Tibial nerve (tissue), 4 donors: ENCODE measurements around the gene DOC2A. TPM values are rescaled to one million over a fixed set of nuclear protein-coding genes. Genes with fewer than 3 reads are reported as not detected.

Experiments used
- DNase-seq, 2 donors: peaks; one replicate each; pipeline ENCODE4 v3.0.0-alpha.2; 2019; ENCODE audit warnings: low spot score in 2 of 2
- H3K27ac ChIP-seq, 4 donors: fragments of 200-600 bp; sonication (generic) in 3 of 4; one replicate each; pipeline ENCODE4 v1.5.1; 2017 to 2019; ENCODE audit warnings: mild to moderate bottlenecking in 1 of 4
- H3K27me3 ChIP-seq, 2 donors: fragments of 200-600 bp; sonication (generic) in 1 of 2; one replicate each; pipeline versions ENCODE4 v1.5.1 to v1.6.0; 2017 to 2019
- H3K36me3 ChIP-seq, 3 donors: fragments of 200-600 bp; sonication (generic); one replicate each; pipeline ENCODE4 v1.5.1; 2018 to 2019
- H3K4me1 ChIP-seq, 4 donors: fragments of 200-600 bp; sonication (generic) in 3 of 4; one replicate each; pipeline ENCODE4 v1.5.1; 2017 to 2019
- H3K4me3 ChIP-seq, 4 donors: fragments of 200-600 bp; sonication (generic) in 3 of 4; one replicate each; pipeline ENCODE4 v1.5.1; 2017 to 2019; ENCODE audit warnings: mild to moderate bottlenecking in 1 of 4, moderate library complexity in 1 of 4
- H3K9me3 ChIP-seq, 4 donors: fragments of 200-600 bp; sonication (generic) in 3 of 4; one replicate each; pipeline ENCODE4 v1.5.1; 2017 to 2019
- CTCF ChIP-seq, 5 experiments: fragments of 200-600 bp in 3 of 5; fragments of 450-650 bp in 2 of 5; sonication (generic) in 3 of 5; IDR thresholded peaks; one replicate each; pipeline ENCODE4 v1.5.1; 2016 to 2019; ENCODE audit warnings: antibody characterized with exemption in 5 of 5, mild to moderate bottlenecking in 3 of 5, moderate library complexity in 2 of 5
- EP300 ChIP-seq, 2 donors: sonication (generic); formaldehyde crosslinking; IDR thresholded peaks; one replicate each; pipeline ENCODE4 v1.6.1; 2017; ENCODE audit warnings: antibody characterized with exemption in 2 of 2, mild to moderate bottlenecking in 1 of 2
- POLR2A ChIP-seq, 2 donors: fragments of 450-650 bp; IDR thresholded peaks; one replicate each; pipeline ENCODE4 v1.6.1; 2017; ENCODE audit warnings: antibody characterized with exemption in 2 of 2, mild to moderate bottlenecking in 2 of 2, moderate library complexity in 2 of 2
- WGBS, 2 donors: methylation state at CpG; one replicate each; pipeline ENCODE4 v1.1.5; 2018; 5-methylcytosine and 5-hydroxymethylcytosine counted together
- total RNA-seq, 4 donors: library from RNA; depleted of rRNA; stranded (reverse); fragments of >200 nt; gene quantifications; one replicate each; pipeline ENCODE4 v1.1.0, GENCODE V29; 2016

DOC2A gene
- total RNA-seq, 4 donors from 2014 or later: 0.44 to 4.2 (median 1.7) TPM

GRCh38 chr16:30009085-30009862 is 1.6 kb downstream of the DOC2A start:
- H3K4me3 ChIP-seq: no peak overlapping the region
- no peak for DNase-seq
- TF ChIP-seq CTCF (IDR thresholded peaks at IDR 0.05) (no peak), POLR2A (IDR thresholded peaks at IDR 0.05) (no peak), EP300 (IDR thresholded peaks at IDR 0.05) (no peak)

GRCh38 chr16:30007378-30007895 is 3.4 kb downstream of the DOC2A start:
- no peak overlapping the region for H3K4me3 ChIP-seq
- H3K27ac ChIP-seq: no peak overlapping the region
- DNase-seq: no peak
- 68 to 69% methylated on average over 10 to 11 of the region's 11 CpGs for WGBS, 2 donors
- TF ChIP-seq CTCF (IDR thresholded peaks at IDR 0.05) (no peak), EP300 (IDR thresholded peaks at IDR 0.05) (no peak), POLR2A (IDR thresholded peaks at IDR 0.05) (no peak)
- H3K36me3 ChIP-seq: peaks cover 0 to 39% (median 0%) of the 10 kb centered on the region in 3 donors
- peaks cover 0 to 36% of the 10 kb centered on the region in 2 donors for H3K27me3 ChIP-seq
- no peaks in the 10 kb centered on the region for H3K9me3 ChIP-seq
- H3K4me1 ChIP-seq: peaks cover 0 to 38% (median 12%) of the 10 kb centered on the region in 4 donors

More at GRCh38 chr16:30009085-30009862, 1.6 kb downstream of the DOC2A start:
- peaks cover 0 to 41% of the 10 kb centered on the region in 2 donors for H3K27me3 ChIP-seq
- peaks cover 0 to 20% (median 0%) of the 10 kb centered on the region in 3 donors for H3K36me3 ChIP-seq
- peaks cover 0 to 38% (median 12%) of the 10 kb centered on the region in 4 donors for H3K4me1 ChIP-seq
- H3K27ac ChIP-seq: no peak overlapping the region
- WGBS, 2 donors: 44 to 53% methylated on average over 25 of the region's 26 CpGs
- no peaks in the 10 kb centered on the region for H3K9me3 ChIP-seq

GRCh38 chr16:30006659-30007377 is 4.0 kb downstream of the DOC2A start:
- Histone ChIP-seq H3K27me3 (peaks cover 0 to 29% of the 10 kb centered on the region in 2 donors), H3K27ac (no peak overlapping the region), H3K9me3 (no peaks in the 10 kb centered on the region), H3K4me1 (peaks cover 0 to 38% (median 12%) of the 10 kb centered on the region in 4 donors), H3K36me3 (peaks cover 0 to 45% (median 0%) of the 10 kb centered on the region in 3 donors), H3K4me3 (no peak overlapping the region)
- no peak for DNase-seq
- TF ChIP-seq POLR2A (IDR thresholded peaks at IDR 0.05): no peak
- no peak for TF ChIP-seq CTCF (IDR thresholded peaks at IDR 0.05)
- 85 to 86% methylated on average over 34 of the region's 34 CpGs for WGBS, 2 donors

- Histone ChIP-seq H3K4me1 (peaks cover 0 to 32% (median 10%) of the 10 kb centered on the region in 4 donors), H3K27ac (no peak overlapping the region), H3K9me3 (no peaks in the 10 kb centered on the region), H3K27me3 (peaks cover 0 to 22% of the 10 kb centered on the region in 2 donors), H3K36me3 (peaks cover 0 to 52% (median 0%) of the 10 kb centered on the region in 3 donors), H3K4me3 (no peak overlapping the region)
- TF ChIP-seq EP300 (IDR thresholded peaks at IDR 0.05) (no peak), POLR2A (IDR thresholded peaks at IDR 0.05) (no peak), CTCF (IDR thresholded peaks at IDR 0.05) (no peak)
- WGBS, 2 donors: 86 to 89% methylated on average over 9 to 18 of the region's 18 CpGs
- no peak for DNase-seq
These were observed 4.7 kb downstream of the DOC2A start for GRCh38 chr16:30006095-30006473.
